ENCODE results near the gene TENT4A.

Gene TENT4A

DNA sequence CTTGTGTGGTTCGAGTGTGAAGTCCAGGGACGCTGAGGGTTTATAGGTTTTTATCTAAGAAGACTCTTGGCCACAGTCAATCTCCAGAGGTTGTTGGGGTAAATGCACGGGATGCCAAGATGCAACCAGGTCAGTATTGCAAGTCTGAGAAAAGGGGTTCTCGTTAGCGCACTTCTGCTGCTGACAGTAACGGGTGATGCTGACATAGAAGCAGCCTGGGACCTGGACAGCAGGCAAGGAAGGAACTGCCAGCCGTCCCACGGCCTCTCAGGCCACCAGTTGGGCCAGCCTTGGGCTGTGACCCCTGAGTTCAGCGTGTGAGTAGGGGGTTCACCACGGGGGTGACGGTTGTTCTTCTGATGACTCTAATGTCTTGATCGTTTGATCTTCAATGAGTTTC, 39.0 kb downstream of the TENT4A start:
- no peak overlapping the region for H3K4me3 ChIP-seq (ENCODE audit: control insufficient read depth, low read depth, low read length)
- TF ChIP-seq, protein P1, sequence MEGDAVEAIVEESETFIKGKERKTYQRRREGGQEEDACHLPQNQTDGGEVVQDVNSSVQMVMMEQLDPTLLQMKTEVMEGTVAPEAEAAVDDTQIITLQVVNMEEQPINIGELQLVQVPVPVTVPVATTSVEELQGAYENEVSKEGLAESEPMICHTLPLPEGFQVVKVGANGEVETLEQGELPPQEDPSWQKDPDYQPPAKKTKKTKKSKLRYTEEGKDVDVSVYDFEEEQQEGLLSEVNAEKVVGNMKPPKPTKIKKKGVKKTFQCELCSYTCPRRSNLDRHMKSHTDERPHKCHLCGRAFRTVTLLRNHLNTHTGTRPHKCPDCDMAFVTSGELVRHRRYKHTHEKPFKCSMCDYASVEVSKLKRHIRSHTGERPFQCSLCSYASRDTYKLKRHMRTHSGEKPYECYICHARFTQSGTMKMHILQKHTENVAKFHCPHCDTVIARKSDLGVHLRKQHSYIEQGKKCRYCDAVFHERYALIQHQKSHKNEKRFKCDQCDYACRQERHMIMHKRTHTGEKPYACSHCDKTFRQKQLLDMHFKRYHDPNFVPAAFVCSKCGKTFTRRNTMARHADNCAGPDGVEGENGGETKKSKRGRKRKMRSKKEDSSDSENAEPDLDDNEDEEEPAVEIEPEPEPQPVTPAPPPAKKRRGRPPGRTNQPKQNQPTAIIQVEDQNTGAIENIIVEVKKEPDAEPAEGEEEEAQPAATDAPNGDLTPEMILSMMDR (IDR thresholded peaks at IDR 0.05; ENCODE audit: control insufficient read depth, insufficient read depth, low read depth, low read length, missing control alignments): no peak
- DNase-seq (ENCODE audit: low read depth): no peak

DNA sequence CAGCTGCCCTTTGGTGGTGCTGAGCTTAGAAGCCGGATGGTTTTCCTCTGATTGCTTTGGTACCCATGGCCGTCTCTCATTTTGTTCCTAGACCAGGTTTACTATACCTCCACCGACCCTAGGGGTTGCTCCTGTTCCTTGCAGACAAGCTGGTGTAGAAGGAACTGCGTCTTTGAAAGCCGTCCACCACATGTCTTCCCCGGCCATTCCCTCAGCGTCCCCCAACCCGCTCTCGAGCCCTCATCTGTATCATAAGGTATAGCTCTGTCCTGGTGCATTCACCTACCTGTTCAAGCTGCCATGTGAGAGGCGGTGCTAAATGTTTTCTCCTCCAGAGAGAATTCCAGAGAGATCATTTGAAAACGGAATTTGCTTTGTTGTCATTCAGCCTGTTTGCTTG, 39.5 kb downstream of the TENT4A start:
- no peak overlapping the region for H3K4me3 ChIP-seq (ENCODE audit: control insufficient read depth, low read depth, low read length)
- no peak for DNase-seq (ENCODE audit: low read depth)
- TF ChIP-seq, protein P1 (IDR thresholded peaks at IDR 0.05; ENCODE audit: control insufficient read depth, insufficient read depth, low read depth, low read length, missing control alignments): no peak

DNA sequence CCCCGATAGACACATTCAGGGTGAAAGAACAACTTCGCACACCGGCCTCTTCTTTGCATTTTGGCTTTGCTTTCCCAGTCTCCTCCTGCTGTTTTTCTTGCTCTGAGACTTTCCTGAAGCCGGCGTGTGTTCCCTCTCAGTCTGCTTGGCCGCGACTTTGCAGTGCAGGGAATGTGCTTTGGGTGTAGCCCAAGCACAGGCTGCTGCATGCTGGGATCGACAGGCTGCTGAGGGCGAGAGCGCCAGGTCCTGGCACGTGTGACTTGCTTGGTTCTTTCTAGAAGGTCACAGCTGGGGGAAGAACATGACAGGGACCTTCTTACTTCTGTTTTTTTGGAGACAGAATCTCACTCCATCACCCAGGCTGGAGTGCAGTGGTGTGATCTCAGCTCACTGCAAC, 40.6 kb downstream of the TENT4A start:
- no peak for DNase-seq (ENCODE audit: low read depth)
- TF ChIP-seq, protein P1 (IDR thresholded peaks at IDR 0.05; ENCODE audit: control insufficient read depth, insufficient read depth, low read depth, low read length, missing control alignments): no peak
- no peak overlapping the region for H3K4me3 ChIP-seq (ENCODE audit: control insufficient read depth, low read depth, low read length)

DNA sequence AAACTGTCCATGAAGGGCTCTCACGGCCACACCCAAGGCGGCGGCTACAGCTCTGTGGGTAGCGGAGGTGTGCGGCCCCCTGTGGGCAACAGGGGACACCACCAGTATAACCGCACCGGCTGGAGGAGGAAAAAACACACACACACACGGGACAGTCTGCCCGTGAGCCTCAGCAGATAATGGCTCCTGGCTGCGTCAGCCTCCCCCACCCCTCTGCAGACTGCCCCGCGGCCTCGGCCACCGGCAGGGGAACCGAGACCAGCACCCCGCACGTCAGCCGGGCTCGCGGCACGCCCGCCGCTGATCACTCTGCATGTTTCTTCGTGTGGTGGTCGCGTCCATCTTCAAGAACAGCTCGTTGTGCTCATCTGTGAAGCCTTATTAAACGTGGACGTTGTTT, 41.5 kb downstream of the TENT4A start:
- DNase-seq (ENCODE audit: low read depth): no peak
- no peak overlapping the region for H3K4me3 ChIP-seq (ENCODE audit: control insufficient read depth, low read depth, low read length)
- TF ChIP-seq, protein P1 (IDR thresholded peaks at IDR 0.05; ENCODE audit: control insufficient read depth, insufficient read depth, low read depth, low read length, missing control alignments): no peak

DNA sequence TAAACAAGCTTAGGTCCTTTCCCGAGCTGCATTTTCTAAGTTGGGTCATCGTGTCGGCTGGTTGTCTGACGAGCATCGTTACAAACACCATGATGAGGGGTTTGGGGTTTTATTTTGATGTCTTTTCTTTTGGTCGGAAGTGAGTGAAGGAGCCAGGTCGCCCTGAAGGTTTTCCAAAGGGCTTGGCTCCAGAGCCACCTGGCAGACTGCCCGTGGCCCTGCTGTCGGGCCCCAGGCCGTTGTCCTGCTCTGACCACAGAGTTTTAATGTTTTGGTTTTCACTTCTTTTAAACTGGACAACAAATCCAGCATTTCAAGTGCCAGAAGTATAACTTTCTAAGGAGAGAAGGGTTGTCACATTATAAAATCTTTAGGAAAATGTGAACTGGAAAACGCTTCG, 42.3 kb downstream of the TENT4A start:
- TF ChIP-seq, protein P1 (IDR thresholded peaks at IDR 0.05; ENCODE audit: control insufficient read depth, insufficient read depth, low read depth, low read length, missing control alignments): no peak
- no peak for DNase-seq (ENCODE audit: low read depth)
- H3K4me3 ChIP-seq (ENCODE audit: control insufficient read depth, low read depth, low read length): no peak overlapping the region

DNA sequence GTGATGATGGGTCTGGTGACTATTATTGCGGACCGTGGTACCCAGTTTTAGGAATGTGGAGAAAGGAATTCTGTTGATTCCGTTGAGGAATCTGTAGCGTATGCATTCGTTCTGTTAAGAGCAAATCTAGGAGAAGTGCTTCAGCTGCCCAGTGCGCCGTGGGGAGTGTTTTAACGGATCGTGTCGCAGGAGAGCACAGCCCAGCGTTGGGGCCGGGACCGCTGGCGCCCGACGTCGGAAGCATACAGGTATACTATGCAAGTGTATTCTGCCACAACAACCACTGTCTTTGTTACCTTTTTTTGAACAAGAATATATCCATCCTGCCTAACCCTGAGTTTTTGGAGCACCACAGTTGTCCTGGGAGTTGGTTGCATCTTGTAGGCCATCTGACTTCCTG, 42.7 kb downstream of the TENT4A start:
- TF ChIP-seq, protein P1 (IDR thresholded peaks at IDR 0.05; ENCODE audit: control insufficient read depth, insufficient read depth, low read depth, low read length, missing control alignments): no peak
- no peak overlapping the region for H3K4me3 ChIP-seq (ENCODE audit: control insufficient read depth, low read depth, low read length)
- no peak for DNase-seq (ENCODE audit: low read depth)

DNA sequence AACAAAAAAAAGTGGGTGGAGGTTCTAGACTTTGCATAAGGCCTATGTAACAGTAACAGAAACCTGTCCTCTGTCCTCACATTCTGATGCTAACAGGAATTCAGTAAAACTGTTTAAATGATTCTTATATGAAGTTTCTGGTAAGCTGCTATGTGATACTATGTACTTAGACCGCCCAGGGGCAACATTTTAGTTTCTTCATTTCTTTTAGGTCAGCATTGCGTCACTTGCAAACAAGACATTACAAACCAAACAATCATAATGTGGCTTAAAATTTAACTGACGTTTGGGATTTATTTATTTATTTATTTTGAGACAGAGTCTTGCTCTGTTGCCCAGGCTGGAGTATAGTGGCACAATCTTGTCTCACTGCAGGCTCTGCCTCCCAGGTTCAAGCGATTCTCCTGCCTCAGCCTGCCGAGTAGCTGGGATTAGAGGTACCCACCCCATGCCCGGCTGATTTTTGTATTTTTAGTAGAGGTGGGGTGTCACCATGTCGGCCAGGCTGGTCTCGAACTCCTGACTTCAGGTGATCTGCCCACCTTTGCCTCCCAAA, 44.3 kb downstream of the TENT4A start:
- DNase-seq (ENCODE audit: low read depth): no peak
- H3K4me3 ChIP-seq (ENCODE audit: control insufficient read depth, low read depth, low read length): no peak overlapping the region
- TF ChIP-seq, protein P1 (IDR thresholded peaks at IDR 0.05; ENCODE audit: control insufficient read depth, insufficient read depth, low read depth, low read length, missing control alignments): no peak
